Omental fat pad (tissue), 4 donors: ENCODE results near the gene TFDP1. TPM values are rescaled to one million over a fixed set of nuclear protein-coding genes. Genes with fewer than 3 reads are reported as not detected.

Experiments used
- ATAC-seq: fragments of 150-250 bp; one replicate; pipeline ENCODE4 v1.9.1; 2016; ENCODE audit warnings: mild to moderate bottlenecking, moderate library complexity; ENCODE audit not compliant: low FRiP score
- DNase-seq: peaks from one replicate; pipeline ENCODE4 v3.0.0-alpha.2; 2019; ENCODE audit warnings: low spot score
- total RNA-seq, 4 donors: library from RNA; depleted of rRNA; stranded (reverse); fragments of >200 nt; gene quantifications; one replicate each; pipeline ENCODE4 v1.1.0, GENCODE V29; 2016
- TF ChIP-seq, protein P1 (sequence below), 3 donors: fragments of 450-650 bp; IDR thresholded peaks; one replicate each; pipeline ENCODE4 v1.5.1; 2016 to 2017; ENCODE audit warnings: antibody characterized with exemption in 3 of 3, mild to moderate bottlenecking in 3 of 3, moderate library complexity in 2 of 3

TFDP1 gene
- total RNA-seq, 4 donors from 2014 or later: 32.6 to 59.6 (median 44.4) TPM

DNA sequence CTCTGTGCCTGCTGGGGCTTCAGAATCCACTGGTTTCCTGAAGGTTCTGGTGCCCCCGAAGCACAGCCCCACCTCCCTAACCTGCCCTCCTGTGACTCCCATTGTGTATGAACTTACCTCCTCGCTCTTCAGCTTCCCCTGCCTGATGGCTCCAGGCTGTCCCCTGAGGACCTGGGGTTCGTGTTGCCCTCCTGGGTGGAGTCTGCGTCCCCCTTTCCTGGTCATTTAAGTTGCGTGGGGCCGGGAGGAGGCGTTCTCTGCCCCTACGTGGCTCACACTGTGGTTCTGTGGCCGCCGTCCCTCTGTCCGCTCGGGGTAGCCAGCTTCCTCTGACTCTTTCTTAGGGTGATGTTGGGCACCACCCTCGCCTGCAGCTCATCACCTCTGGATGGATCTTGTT, 13.9 kb downstream of the TFDP1 start:
- DNase-seq (no peak), ATAC-seq (no peak)
- TF ChIP-seq, protein P1, sequence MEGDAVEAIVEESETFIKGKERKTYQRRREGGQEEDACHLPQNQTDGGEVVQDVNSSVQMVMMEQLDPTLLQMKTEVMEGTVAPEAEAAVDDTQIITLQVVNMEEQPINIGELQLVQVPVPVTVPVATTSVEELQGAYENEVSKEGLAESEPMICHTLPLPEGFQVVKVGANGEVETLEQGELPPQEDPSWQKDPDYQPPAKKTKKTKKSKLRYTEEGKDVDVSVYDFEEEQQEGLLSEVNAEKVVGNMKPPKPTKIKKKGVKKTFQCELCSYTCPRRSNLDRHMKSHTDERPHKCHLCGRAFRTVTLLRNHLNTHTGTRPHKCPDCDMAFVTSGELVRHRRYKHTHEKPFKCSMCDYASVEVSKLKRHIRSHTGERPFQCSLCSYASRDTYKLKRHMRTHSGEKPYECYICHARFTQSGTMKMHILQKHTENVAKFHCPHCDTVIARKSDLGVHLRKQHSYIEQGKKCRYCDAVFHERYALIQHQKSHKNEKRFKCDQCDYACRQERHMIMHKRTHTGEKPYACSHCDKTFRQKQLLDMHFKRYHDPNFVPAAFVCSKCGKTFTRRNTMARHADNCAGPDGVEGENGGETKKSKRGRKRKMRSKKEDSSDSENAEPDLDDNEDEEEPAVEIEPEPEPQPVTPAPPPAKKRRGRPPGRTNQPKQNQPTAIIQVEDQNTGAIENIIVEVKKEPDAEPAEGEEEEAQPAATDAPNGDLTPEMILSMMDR (IDR thresholded peaks at IDR 0.05): no peak

DNA sequence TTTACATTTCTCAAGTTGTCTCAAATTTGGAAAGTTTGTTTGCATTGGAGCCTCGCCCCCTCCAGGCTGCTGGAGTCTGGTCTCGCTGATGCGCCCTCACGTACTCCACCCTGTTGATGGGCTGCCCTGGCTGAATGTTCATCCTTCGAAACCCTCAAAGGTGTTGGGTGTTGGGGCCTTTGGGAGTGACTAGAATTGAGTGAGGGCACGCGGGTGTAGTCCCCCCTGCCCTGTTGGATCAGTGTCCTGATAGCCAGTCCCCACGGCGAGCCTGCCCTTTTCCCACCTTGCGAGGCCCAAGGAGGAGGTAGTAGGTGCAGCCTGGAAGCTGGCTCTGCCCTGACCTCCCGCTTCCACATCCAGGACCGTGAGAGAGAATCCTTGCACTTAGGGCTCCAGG, 14.8 kb downstream of the TFDP1 start:
- ATAC-seq: no peak
- TF ChIP-seq, protein P1 (IDR thresholded peaks at IDR 0.05): no peak
- no peak for DNase-seq

DNA sequence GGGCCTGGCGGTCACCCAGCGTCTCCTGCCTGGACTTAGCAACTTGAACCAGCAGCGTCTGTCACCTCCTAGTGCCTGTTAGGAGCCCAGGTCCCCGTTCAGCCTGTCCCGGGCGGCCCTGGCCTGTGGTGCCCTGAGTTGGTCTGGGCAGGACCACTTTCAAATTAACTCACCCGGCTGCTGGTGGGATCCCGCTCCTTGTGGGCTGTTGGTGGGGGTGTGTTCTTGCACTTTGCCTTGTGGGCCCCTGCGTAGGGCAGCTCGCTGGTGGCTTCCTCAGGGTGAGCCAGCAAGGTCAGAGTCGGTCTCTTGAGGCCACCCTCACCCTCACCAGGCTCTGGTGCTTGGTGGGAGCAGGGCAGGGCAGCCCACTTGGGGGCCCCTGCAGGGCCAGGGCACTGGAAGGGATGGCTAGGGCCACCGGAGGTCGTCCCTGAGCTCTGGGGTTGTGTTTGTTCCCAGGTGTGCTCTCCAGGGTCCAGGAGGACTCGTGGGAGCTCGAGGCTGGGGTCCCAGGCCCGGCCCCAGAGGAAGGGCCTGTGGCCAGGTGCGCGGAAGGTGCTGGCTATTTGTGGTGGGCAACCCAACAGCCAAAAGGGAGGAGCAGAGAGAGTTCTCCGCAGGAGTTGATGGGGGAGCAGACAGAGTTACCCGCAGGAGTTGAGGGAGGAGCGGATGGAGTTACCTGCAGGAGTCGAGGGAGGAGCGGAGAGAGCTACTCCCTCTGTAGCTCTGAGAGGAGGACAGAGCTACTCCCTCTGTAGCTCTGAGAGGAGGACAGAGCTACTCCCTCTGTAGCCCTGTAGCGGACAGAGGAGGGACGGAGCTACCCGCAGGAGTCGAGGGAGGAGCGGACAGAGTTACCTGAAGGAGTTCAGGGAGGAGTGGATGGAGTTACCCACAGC, 16.9 kb downstream of the TFDP1 start:
- ATAC-seq (no peak), DNase-seq (no peak)
- TF ChIP-seq, protein P1 (IDR thresholded peaks at IDR 0.05): no peak

DNA sequence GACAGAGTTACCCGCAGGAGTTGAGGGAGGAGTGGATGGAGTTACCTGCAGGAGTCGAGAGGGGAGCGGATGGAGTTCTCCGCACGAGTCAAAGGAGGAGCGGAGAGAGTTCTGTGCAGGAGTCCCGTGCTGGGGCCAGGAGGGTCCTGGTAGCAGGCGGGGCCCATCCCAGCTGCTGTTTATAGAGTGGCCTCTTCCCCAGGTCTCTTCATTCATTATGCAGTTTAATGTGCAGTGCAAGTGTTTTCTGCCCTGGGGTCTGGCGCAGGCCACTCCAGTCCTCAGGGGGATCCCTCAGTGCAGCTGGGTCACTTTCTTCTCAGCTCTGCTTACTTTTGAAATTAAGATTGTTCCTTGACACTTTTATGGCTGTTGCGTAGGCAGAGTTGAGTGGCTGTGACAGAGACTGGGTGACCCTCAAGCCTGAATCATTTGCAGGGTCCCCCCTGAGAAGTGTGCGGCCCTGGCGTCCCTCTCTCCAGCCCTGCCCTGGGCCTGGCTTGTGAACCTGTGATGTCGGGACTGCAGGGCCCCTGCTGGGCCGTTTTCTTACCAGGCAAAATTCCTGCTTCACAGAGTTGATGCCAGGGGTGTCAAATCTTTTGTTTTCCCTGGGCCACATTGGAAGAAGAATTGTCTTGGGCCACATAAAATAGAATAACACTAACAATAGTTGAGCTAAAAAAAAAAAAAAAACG, 17.9 kb downstream of the TFDP1 start:
- TF ChIP-seq, protein P1 (IDR thresholded peaks at IDR 0.05): no peak
- no peak for DNase-seq
- no peak for ATAC-seq

DNA sequence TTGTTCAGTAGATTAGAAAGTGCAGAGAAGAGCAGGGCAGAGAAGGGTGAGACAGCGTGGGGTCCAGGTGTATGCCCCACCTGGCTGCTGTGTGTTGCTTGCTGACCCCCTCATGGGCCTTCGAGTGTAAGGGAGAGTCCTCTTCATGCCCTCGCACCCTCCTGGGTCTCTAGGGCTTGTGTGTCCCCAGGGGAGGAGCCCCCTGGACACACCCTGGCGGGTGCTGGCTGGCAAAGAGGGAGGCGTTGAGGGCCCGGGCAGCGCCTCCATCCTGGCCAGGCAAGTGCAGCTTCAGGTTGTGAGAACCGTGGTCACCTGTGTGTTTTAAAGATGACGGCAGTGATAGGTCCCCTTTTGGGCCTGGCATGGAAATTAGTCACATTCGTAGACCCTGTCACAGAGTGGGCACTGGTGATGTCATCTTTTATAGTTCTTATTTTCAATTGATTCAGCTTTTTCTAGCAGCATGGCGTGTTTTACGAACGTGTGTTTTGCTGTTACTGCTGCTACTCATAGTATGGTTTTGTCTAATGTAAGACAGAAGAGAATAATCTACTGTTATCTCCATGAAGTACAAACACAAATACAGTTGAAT, 18.7 kb downstream of the TFDP1 start:
- DNase-seq (no peak), ATAC-seq (no peak)
- TF ChIP-seq, protein P1 (IDR thresholded peaks at IDR 0.05): no peak

DNA sequence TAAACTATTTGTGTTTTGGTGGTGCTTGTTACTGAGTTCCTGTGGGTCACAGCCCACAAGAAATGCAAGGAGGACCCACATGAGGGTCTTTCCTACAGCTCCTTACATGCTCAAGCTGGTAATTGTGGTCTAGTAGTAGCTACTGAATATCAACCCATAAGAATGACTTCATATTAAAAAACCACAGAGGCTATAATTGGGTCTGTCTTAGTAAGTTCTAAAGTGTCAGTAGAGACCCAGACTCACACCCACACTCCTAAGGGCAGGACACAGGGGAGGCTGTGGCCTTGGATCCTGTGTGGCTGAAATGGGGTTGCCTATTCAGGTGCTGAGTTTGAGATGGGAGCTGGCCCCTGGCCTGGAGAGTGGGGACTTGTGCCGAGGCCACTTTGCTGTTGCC, 19.6 kb downstream of the TFDP1 start:
- ATAC-seq (no peak), DNase-seq (no peak)
- TF ChIP-seq, protein P1 (IDR thresholded peaks at IDR 0.05): no peak
